Spleen (tissue), 11 donors: ENCODE data around the gene KRTAP19-4. TPM values are rescaled to one million over a fixed set of nuclear protein-coding genes. Genes with fewer than 3 reads are reported as not detected.
"Not testable (repeated sequence)": the region's sequence is repeated elsewhere in the genome, so short reads cannot be mapped to it uniquely, and the experiment has no call there.

Experiments used
- DNase-seq: peaks from one replicate; pipeline ENCODE4 v3.0.0-alpha.2; 2020
- H3K27ac ChIP-seq, 8 donors: fragments of 200-600 bp; sonication (generic) in 7 of 8; 1 replicate in 4 of 8; 2 replicates in 4 of 8; pipeline versions ENCODE4 v1.5.0 to v1.8.0; 2016 to 2021; ENCODE audit warnings: inconsistent platforms in 4 of 8, mild to moderate bottlenecking in 4 of 8, moderate library complexity in 1 of 8
- H3K27me3 ChIP-seq, 7 donors: fragments of 200-600 bp; sonication (generic) in 6 of 7; replicated peaks in 1 of 7; 1 replicate in 4 of 7; 2 replicates in 3 of 7; pipeline versions ENCODE4 v1.5.0 to v1.8.0; 2016 to 2021; ENCODE audit warnings: inconsistent platforms in 3 of 7, mild to moderate bottlenecking in 1 of 7
- H3K36me3 ChIP-seq, 6 donors: fragments of 200-600 bp; sonication (generic) in 5 of 6; 1 replicate in 4 of 6; 2 replicates in 2 of 6; pipeline versions ENCODE4 v1.5.0 to v1.8.0; 2016 to 2021; ENCODE audit warnings: inconsistent platforms in 2 of 6
- H3K4me1 ChIP-seq, 6 donors: fragments of 200-600 bp; sonication (generic) in 5 of 6; 1 replicate in 3 of 6; 2 replicates in 3 of 6; pipeline versions ENCODE4 v1.5.0 to v1.8.0; 2016 to 2021; ENCODE audit warnings: inconsistent platforms in 3 of 6
- H3K4me3 ChIP-seq, 8 donors: fragments of 200-600 bp; sonication (generic) in 7 of 8; 1 replicate in 4 of 8; 2 replicates in 4 of 8; pipeline versions ENCODE4 v1.5.0 to v1.8.0; 2016 to 2021; ENCODE audit warnings: inconsistent platforms in 4 of 8, mild to moderate bottlenecking in 4 of 8, moderate library complexity in 2 of 8
- H3K9me3 ChIP-seq, 8 donors: fragments of 200-600 bp; sonication (generic) in 7 of 8; 1 replicate in 4 of 8; 2 replicates in 4 of 8; pipeline versions ENCODE4 v1.5.0 to v1.8.0; 2016 to 2021; ENCODE audit warnings: inconsistent platforms in 4 of 8
- CTCF ChIP-seq, 11 experiments: fragments of 200-600 bp in 7 of 11; fragments of 450-650 bp in 4 of 11; sonication (generic) in 4 of 11; IDR thresholded peaks in 8 of 11; conservative IDR thresholded peaks in 3 of 11; 1 replicate in 7 of 11; 2 replicates in 4 of 11; pipeline versions ENCODE4 v1.4.0 to v1.8.0; 2016 to 2021; ENCODE audit warnings: antibody characterized with exemption in 11 of 11, inconsistent platforms in 4 of 11, mild to moderate bottlenecking in 1 of 11
- POLR2A ChIP-seq, 3 donors: fragments of 450-650 bp; IDR thresholded peaks; one replicate each; pipeline ENCODE4 v1.5.1; 2017; ENCODE audit warnings: antibody characterized with exemption in 3 of 3, mild to moderate bottlenecking in 1 of 3
- POLR2AphosphoS5 ChIP-seq, 3 donors: sonication (generic); formaldehyde crosslinking; IDR thresholded peaks; one replicate each; pipeline ENCODE4 v1.5.1; 2017; ENCODE audit warnings: antibody characterized with exemption in 3 of 3
- WGBS, 5 donors: extraction: QIAGEN DNeasy Blood & Tissue Kit in 3 of 5; methylation state at CpG; one replicate each; pipeline versions ENCODE4 v1.1.5 to v1.1.7; 2013 to 2018; 5-methylcytosine and 5-hydroxymethylcytosine counted together
- intact Hi-C: fragments of 100-400 bp; cut with DNase I; formaldehyde crosslinking; loops from one replicate; pipeline ENCODE4 v1.15.0; 2023; ENCODE audit warnings: low total_unique reads
- polyA plus RNA-seq, 3 donors: library from polyadenylated mRNA; stranded (reverse); fragments of 200-250 nt; gene quantifications; one replicate each; pipeline ENCODE4 v1.2.1, GENCODE V29; 2013
- total RNA-seq, 7 donors: library from RNA; depleted of rRNA in 3 of 7; stranded (reverse); fragments of >200 nt in 3 of 7; fragmentation: NEBNext Ultra II Directional in 4 of 7; extraction: Animal tissue kit (Norgen Biotek cat#: 25700) in 4 of 7; gene quantifications; one replicate each; pipeline versions ENCODE4 v1.1.0 to v1.2.1, GENCODE V29; 2016 to 2021
- donor health status: healthy with polysubstance abuse.
- donor health status: DM: no; HTN: no; CAD: no; lungs with moderate emphysema.
- donor health status: DM: no; HTN: no; CAD: no.
- donor health status: Bipolar disorder and iron deficiency.
- donor health status: healthy.
- donor health status: DM: no; HTN: no; CAD: no.
- donor health status: DM: yes; HTN: yes; CAD: no.

The KRTAP19-4 gene
- total and polyA plus RNA-seq, 10 donors, result not detected

DNA sequence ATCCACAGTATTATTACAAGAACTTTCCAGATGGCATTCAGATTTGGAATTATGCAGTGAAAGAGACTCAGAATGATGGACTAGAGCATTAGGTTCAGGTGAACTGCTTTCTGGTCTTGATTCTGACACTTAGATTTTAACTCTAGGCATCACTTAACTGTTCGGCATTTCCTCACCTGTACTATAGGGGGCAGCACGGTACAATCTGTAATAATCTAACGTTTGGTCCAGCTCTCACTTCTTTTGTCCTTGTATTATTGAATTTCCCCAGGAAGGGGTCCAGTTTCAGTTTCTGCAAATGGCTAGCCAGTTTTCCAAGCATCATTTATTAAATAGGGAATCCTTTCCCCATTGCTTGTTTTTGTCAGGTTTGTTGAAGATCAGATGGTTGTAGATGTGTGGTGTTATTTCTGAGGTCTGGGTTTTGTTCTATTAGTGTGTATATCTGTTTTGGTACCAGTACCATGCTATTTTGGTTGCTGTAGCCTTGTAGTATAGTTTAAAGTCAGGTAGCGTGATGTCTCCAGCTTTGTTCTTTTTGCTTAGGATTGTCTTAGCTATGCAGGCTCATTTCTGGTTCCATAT lies 8.7 kb upstream of the KRTAP19-4 start:
- intact Hi-C loops, H3K4me1 ChIP-seq, H3K27ac ChIP-seq, H3K4me3 ChIP-seq, H3K36me3 ChIP-seq, H3K27me3 ChIP-seq, H3K9me3 ChIP-seq, DNase-seq: not testable (repeated sequence)
- WGBS, 5 donors, result 27 to 35% (median 27%) methylated on average over 4 of the region's 4 CpGs
- TF ChIP-seq CTCF (IDR thresholded peaks at IDR 0.05 in 8 of 11, conservative IDR thresholded peaks at IDR 0.05 in 3 of 11), result peak in 1 of 11 experiments; percentile 19

- H3K9me3 ChIP-seq, result peaks cover 0 to 3% (median 0%) of the 10 kb centered on the region in 8 donors
- H3K36me3 ChIP-seq, result no peaks in the 10 kb centered on the region
- H3K4me3 ChIP-seq, result no peak within 1 kb of the TSS
- H3K4me1 ChIP-seq, result no peaks in the 10 kb centered on the region
- TF ChIP-seq CTCF (IDR thresholded peaks at IDR 0.05 in 8 of 11, conservative IDR thresholded peaks at IDR 0.05 in 3 of 11) (no peak), POLR2AphosphoS5 (IDR thresholded peaks at IDR 0.05) (no peak), POLR2A (IDR thresholded peaks at IDR 0.05) (no peak)
- no peak within 1 kb of the TSS for H3K27ac ChIP-seq
- intact Hi-C loops, result no loop called here
- 79 to 89% (median 81%) methylated on average over 6 of the region's 6 CpGs for WGBS, 5 donors
- H3K27me3 ChIP-seq, result no peaks in the 10 kb centered on the region
- DNase-seq, result no peak
Measured at GRCh38 chr21:30502041-30502440, 5.1 kb upstream of the KRTAP19-4 start, which contains the start of gene KRTAP19-5. Gene KRTAP19-5, minus strand, starts transcription at chr21:30502141. Its CDS starts 51 bp downstream, at chr21:30502090.

DNA sequence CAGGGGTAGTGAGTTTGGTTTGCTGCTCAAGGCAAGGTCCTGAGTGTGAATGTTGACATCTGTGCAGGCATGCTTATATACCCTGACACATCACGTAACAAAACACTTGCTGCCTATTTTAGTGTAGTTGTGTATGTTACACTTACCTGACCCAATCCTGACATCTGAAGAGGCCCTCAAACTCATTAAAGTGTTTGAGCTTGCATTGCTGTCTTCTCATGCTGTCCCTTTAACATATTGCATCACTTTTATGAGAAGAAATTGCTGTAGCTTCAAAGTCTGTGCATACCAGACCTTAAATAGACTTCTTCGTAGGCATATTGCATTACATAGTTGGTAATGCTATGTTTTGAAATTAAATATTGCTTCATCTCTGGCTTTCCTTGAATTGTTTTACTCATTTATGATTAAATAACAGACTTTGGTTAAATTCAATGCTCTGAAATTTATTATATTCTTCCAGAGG lies 5.0 kb downstream of the KRTAP19-4 start, which contains the start of gene KRTAP19-3:
Gene KRTAP19-3, minus strand, starts transcription at position 51 of the 466 bp plus-strand sequence. CDS start 56 bp downstream, outside the sequence.
- WGBS, 5 donors, result 66 to 83% (median 80%) methylated on average over 2 of the region's 2 CpGs
- H3K27ac ChIP-seq, result no peak within 1 kb of the TSS
- H3K4me3 ChIP-seq, result no peak within 1 kb of the TSS
- intact Hi-C loops, result no loop called here
- TF ChIP-seq POLR2A (IDR thresholded peaks at IDR 0.05) (no peak), CTCF (IDR thresholded peaks at IDR 0.05 in 8 of 11, conservative IDR thresholded peaks at IDR 0.05 in 3 of 11) (no peak), POLR2AphosphoS5 (IDR thresholded peaks at IDR 0.05) (no peak)
- H3K9me3 ChIP-seq, result peaks cover 0 to 13% (median 2%) of the 10 kb centered on the region in 8 donors
- no peaks in the 10 kb centered on the region for H3K27me3 ChIP-seq
- H3K4me1 ChIP-seq, result no peaks in the 10 kb centered on the region
- DNase-seq, result no peak
- H3K36me3 ChIP-seq, result no peaks in the 10 kb centered on the region

- H3K27me3 ChIP-seq, result no peaks in the 10 kb centered on the region
- H3K4me3 ChIP-seq, result no peak within 1 kb of the TSS
- no peak within 1 kb of the TSS for H3K27ac ChIP-seq
- intact Hi-C loops, result no loop called here
- H3K4me1 ChIP-seq, result no peaks in the 10 kb centered on the region
- peaks cover 0 to 36% (median 17%) of the 10 kb centered on the region in 8 donors for H3K9me3 ChIP-seq
- no peak for DNase-seq
- no peaks in the 10 kb centered on the region for H3K36me3 ChIP-seq
- TF ChIP-seq CTCF (IDR thresholded peaks at IDR 0.05 in 8 of 11, conservative IDR thresholded peaks at IDR 0.05 in 3 of 11) (no peak), POLR2A (IDR thresholded peaks at IDR 0.05) (no peak), POLR2AphosphoS5 (IDR thresholded peaks at IDR 0.05) (no peak)
- WGBS, 5 donors, result 80 to 95% (median 86%) methylated on average over 2 of the region's 2 CpGs
Measured at GRCh38 chr21:30487336-30487735, 9.6 kb downstream of the KRTAP19-4 start, which contains the start of gene KRTAP19-2. Gene KRTAP19-2, minus strand, starts transcription at chr21:30487436. Its CDS starts 88 bp downstream, at chr21:30487348.
